HG02852 (cell line): ENCODE results near the gene ADNP.

ENCODE experiments used
- ATAC-seq: cut with Tn5 transposase; IDR thresholded peaks from one replicate; pipeline ENCODE4 v1.9.1; 2021; ENCODE audit warnings: mild to moderate bottlenecking, moderate library complexity; ENCODE audit not compliant: unreplicated experiment

Gene ADNP

GRCh38 chr20:50932691-50933280 lies 1.5 kb upstream of the ADNP start:
- no peak for ATAC-seq

- ATAC-seq = no peak
These were observed 814 bp upstream of the ADNP start for GRCh38 chr20:50932016-50932485.

- ATAC-seq = peak; percentile 21
These were observed 296 bp downstream of the ADNP start for GRCh38 chr20:50930976-50931305.

GRCh38 chr20:50930139-50930975 lies 880 bp downstream of the ADNP start:
- no peak for ATAC-seq

GRCh38 chr20:50929299-50930138 lies 1.7 kb downstream of the ADNP start:
- peak; percentile 53 for ATAC-seq

- no peak for ATAC-seq
These were observed 2.8 kb downstream of the ADNP start for GRCh38 chr20:50928469-50928868.

GRCh38 chr20:50926530-50926929 lies 4.7 kb downstream of the ADNP start:
- no peak for ATAC-seq

GRCh38 chr20:50924261-50924920 lies 6.8 kb downstream of the ADNP start:
- ATAC-seq = no peak

GRCh38 chr20:50921803-50922501 lies 9.3 kb downstream of the ADNP start:
- no peak for ATAC-seq

GRCh38 chr20:50920997-50921396 lies 10.2 kb downstream of the ADNP start:
- no peak for ATAC-seq

- ATAC-seq = no peak
These were observed 11.7 kb downstream of the ADNP start for GRCh38 chr20:50919567-50919966.

GRCh38 chr20:50918403-50918802 lies 12.8 kb downstream of the ADNP start:
- ATAC-seq = no peak

GRCh38 chr20:50916934-50917333 lies 14.3 kb downstream of the ADNP start:
- ATAC-seq = no peak

- no peak for ATAC-seq
These were observed 15.0 kb downstream of the ADNP start for GRCh38 chr20:50916257-50916656.

- no peak for ATAC-seq
These were observed 15.8 kb downstream of the ADNP start for GRCh38 chr20:50915424-50915823.

GRCh38 chr20:50913690-50914375 lies 17.4 kb downstream of the ADNP start:
- ATAC-seq = no peak

- peak; percentile 52 for ATAC-seq
These were observed 19.5 kb downstream of the ADNP start for GRCh38 chr20:50911716-50912115.

GRCh38 chr20:50911030-50911429 lies 20.2 kb downstream of the ADNP start:
- no peak for ATAC-seq

GRCh38 chr20:50909413-50909812 lies 21.8 kb downstream of the ADNP start:
- ATAC-seq = no peak

GRCh38 chr20:50904067-50904570 lies 27.1 kb downstream of the ADNP start:
- ATAC-seq = no peak
